Transverse colon (tissue), 4 donors: ENCODE results near the gene MTMR12.

Experiments
- POLR2AphosphoS5 ChIP-seq, 3 donors: sonication (generic); formaldehyde crosslinking; IDR thresholded peaks; one replicate each; pipeline ENCODE4 v1.6.1; 2016; ENCODE audit warnings: antibody characterized with exemption in 3 of 3
- TF ChIP-seq, protein P1 (sequence below), 5 experiments: fragments of 200-600 bp in 3 of 5; fragments of 450-650 bp in 2 of 5; sonication (generic) in 3 of 5; IDR thresholded peaks; 1 replicate in 2 of 5; 2 replicates in 3 of 5; pipeline ENCODE4 v1.5.1; 2016 to 2017; ENCODE audit warnings: antibody characterized with exemption in 5 of 5, inconsistent platforms in 3 of 5, mild to moderate bottlenecking in 2 of 5, moderate library complexity in 1 of 5

DNA sequence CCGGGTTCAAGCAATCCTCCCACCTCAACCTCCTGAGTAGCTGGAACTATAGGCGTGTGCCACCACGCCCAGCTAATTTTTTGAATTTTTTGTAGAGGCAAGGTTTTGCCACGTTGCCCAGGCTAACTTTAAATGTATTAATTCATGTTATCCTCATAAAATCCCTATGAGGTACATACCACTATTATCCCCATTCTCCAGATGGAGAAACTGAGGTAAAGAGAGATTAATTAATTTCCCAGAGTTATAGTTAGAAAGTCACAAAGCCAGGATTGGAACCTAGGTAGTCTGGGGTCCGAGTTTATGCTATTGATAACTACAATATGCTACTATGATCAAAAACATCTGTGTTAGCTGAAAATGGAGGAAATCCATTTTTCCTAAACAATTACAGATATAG lies 106.7 kb downstream of the MTMR12 start:
- no peak for TF ChIP-seq POLR2AphosphoS5 (IDR thresholded peaks at IDR 0.05)
- TF ChIP-seq, protein P1, sequence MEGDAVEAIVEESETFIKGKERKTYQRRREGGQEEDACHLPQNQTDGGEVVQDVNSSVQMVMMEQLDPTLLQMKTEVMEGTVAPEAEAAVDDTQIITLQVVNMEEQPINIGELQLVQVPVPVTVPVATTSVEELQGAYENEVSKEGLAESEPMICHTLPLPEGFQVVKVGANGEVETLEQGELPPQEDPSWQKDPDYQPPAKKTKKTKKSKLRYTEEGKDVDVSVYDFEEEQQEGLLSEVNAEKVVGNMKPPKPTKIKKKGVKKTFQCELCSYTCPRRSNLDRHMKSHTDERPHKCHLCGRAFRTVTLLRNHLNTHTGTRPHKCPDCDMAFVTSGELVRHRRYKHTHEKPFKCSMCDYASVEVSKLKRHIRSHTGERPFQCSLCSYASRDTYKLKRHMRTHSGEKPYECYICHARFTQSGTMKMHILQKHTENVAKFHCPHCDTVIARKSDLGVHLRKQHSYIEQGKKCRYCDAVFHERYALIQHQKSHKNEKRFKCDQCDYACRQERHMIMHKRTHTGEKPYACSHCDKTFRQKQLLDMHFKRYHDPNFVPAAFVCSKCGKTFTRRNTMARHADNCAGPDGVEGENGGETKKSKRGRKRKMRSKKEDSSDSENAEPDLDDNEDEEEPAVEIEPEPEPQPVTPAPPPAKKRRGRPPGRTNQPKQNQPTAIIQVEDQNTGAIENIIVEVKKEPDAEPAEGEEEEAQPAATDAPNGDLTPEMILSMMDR (IDR thresholded peaks at IDR 0.05) = no peak
